ENCODE results near the gene ZFAND3.

Gene ZFAND3

GRCh38 chr6:38169221-38169976 lies 349.9 kb downstream of the ZFAND3 start:
- DNase-seq (ENCODE audit: low read depth, low spot score): no peak

DNA sequence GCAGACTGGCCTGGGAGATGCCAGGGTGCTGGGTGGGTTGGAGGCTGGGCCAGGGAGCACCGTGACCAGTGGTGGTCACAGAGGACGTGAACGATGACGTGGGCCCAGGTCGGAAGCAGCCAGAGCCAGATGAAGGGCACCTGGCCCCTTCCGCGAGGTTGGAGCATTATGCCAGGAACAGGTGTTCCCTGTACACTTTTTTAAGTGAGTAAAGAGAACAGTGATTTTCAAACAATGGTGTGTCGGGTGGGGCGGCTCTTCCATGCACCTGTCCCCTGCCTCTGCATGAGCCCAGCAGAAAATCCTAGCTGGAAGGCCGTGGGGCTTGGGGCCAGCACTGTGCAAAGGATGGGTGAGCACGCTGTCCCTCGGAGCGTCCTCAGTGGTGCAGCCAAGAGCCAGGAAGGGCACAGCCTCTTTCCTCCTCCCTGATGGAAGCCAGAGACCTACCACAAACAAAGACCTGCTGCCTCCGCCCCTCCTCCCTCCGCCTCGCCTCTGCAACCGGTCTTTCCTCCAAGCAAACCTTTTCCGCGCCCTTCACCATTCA lies 350.5 kb downstream of the ZFAND3 start:
- DNase-seq (ENCODE audit: low read depth, low spot score): no peak

GRCh38 chr6:38170666-38171355 lies 351.3 kb downstream of the ZFAND3 start:
- no peak for DNase-seq (ENCODE audit: low read depth, low spot score)

DNA sequence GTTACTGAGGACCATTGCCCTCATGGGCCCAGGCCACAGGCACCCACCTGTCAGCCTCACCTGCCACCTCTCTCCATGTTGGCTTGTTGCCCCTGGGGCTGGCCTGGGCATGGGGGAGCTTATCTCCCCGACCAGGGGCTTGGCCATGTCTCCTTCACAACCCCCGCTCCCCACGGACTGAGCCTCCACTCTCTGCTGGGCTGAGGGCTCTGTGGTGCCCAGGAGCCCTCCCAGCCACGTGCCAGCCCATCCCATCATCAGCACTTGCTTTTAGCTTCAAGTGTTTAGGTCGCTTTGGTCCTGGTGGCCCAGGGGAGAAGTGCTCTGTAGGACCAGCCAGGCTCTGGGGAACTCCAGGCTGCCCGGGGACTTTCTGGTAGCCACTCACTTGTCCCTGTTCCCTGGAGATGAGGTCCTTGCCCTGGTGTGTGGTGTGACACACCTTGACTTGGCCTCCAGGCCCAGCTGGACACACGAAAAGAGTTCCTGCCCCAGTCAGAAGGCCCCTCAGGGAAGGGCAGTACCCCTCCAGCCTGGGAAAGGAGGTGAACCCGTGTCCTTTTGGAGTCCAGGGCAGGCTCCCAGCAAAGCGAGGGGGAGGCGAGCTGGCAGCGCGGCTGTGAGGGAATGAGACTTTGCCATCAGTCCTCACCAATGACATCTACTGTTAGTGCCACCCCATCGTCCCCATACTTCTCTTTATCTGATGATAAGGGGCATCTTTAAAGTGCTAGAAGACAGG lies 352.6 kb downstream of the ZFAND3 start:
- DNase-seq (ENCODE audit: low read depth, low spot score): no peak

- no peak for DNase-seq (ENCODE audit: low read depth, low spot score)
Measured at GRCh38 chr6:38172739-38173410, 353.3 kb downstream of the ZFAND3 start.

GRCh38 chr6:38173909-38174308 lies 354.4 kb downstream of the ZFAND3 start:
- DNase-seq (ENCODE audit: low read depth, low spot score): no peak

GRCh38 chr6:38174315-38174714 lies 354.8 kb downstream of the ZFAND3 start:
- no peak for DNase-seq (ENCODE audit: low read depth, low spot score)

DNA sequence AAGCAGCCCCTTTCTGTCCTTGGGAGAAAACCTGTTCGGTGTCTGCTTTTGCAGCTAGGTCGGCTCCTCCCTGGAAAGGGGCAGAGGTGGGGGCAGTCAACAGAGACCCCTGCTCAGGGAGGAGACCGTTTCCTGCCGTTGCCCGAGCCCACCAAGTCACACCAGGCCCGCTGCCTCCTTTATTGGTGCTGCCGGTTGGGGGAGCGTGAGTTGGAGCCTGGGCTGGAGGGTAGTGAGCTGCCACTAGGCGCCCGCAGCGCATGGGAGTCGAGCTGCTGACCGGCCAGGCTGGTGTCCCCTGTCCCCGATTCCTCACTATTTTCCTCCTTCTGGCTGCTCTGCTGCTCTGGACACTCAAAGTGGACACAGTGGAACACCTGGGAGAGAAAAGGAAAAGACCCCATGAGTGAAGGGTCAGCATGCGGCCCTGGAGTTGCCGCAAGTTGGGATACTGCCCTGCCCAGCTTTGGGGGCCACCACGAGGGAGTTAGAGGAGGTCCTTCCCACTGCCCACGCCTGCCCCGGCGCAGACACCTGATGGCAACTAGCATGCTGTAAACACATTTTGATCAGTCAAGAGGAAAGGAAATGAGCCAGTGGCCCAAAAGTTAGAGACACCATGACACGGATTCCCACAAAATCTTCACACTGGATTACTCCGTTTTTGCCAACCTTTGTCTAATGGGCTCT lies 355.4 kb downstream of the ZFAND3 start:
- DNase-seq (ENCODE audit: low read depth, low spot score): no peak

GRCh38 chr6:38175786-38176185 lies 356.3 kb downstream of the ZFAND3 start:
- no peak for DNase-seq (ENCODE audit: low read depth, low spot score)

DNA sequence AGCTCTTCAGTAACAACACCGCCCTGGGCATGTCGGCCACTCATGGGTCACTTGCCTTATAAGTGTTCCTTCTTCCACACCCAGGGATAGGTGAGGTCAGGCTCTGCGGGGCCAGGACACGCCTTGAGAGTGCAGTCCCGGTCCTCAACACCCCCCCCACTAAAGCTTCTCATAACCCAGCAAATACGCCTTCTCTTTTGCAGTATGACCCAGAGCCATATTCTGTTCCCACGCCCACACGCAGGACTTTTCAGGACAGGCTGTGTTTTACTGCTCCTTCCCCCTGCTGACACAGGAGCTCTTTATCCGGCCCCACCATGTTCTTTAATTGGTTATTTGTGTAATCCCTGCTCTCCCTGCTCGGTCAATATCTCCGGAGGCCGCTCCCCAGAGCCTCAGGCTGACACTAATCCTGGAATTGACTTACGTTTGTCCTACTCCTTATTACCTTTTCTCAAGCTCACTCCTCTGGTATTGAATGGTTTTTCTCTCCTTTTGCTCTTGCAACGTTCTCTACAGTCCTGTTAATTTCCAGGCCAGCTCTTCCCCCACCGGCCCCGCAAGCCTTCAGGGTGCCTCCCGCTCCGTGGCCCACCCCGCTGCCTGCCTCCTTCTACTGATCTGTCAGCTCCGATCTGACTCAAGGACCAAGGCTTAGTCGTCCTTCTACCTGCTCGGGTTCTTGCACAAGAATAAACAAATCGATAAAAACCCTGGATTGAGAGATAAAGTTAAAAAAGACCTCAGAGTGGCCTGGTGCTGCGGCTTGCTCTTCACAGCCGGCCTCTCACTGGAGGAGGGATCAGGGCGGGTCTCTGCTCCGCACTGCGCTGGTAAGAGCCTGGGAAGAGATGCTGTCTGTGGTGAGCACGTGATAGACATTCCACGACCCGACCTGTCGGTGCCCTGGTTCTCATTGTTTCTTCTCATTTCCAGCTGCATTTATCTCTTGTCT lies 357.5 kb downstream of the ZFAND3 start:
- no peak for DNase-seq (ENCODE audit: low read depth, low spot score)

DNA sequence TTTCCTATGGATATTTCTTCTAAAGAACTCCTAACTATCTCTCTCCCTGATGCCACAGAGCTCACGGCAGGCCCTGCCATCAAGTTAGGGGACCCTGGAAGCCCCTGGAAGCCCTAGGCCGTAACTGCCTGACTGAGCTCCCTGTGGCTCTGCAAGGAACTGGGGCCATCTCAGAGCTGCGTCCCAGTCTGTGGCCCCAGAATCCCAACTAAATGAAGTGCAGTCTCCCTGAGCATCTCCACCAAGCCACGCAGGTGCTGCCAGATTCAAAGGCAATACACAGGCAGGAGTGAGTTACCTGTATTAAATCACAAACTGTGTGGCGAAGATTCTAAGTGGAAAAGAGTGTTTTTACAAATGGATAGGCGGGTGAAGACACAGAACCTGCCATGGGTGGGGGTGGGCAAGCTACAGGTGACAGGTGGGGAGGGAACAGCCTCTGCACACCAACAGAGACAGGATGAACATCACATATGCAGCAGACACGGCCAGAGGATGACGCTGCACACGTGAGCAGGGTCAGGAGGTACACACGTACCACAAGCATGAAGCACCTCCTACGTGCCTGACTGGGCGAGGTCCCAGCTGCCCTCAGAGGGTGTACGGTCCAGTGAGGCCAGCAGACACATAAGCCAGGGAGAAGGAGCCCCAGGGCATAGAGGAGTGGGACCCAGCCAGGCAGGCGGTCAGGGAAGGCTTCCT lies 358.5 kb downstream of the ZFAND3 start:
- DNase-seq (ENCODE audit: low read depth, low spot score): no peak

DNA sequence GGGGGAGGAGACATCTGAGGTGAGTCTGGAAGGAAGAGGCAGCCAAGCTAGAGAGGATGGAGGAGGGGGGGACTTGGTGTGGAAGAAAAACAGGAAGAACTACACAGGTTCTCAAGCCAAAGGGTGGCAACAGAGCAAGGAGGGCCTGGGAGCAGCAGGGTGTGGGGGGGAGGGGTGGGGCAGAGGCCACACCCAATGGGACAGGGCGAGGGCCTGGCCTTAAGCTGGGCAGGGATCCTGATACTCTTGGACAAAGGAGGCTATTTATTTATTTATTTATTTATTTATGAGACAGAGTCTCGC lies 359.0 kb downstream of the ZFAND3 start:
- DNase-seq (ENCODE audit: low read depth, low spot score): no peak

- no peak for DNase-seq (ENCODE audit: low read depth, low spot score)
Measured at GRCh38 chr6:38179300-38179699, 359.8 kb downstream of the ZFAND3 start.

DNA sequence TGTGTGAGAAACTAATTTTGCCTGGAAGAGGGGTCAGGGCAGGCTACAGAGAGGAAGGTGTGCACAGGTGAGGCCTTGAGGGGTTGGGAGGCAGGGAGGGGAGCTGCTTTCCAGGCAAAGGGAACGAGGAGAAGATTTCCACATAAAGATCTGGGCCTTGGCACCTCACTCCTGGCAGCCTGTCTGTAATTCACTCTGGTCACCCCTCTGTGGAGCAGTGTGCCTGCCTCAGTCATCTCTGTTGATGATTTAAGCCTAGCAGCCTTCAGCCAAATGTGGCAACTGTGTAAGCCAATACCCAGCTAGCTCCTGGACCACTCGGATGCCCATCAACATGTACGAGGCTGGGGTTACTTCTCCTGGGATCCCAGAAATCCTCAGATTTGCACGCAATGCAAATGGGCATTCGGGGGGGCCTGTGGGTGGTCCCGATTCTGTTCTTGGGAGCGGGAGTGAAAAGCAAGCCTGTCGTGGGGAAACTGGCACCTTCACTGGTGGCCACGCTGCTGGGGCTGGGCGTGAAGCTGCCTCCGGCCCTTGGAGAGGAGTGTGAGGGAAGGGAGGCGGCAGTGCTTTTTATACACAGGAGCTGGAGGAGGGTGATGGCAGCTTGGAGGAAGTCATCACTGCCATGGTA lies 360.4 kb downstream of the ZFAND3 start:
- no peak for DNase-seq (ENCODE audit: low read depth, low spot score)

DNA sequence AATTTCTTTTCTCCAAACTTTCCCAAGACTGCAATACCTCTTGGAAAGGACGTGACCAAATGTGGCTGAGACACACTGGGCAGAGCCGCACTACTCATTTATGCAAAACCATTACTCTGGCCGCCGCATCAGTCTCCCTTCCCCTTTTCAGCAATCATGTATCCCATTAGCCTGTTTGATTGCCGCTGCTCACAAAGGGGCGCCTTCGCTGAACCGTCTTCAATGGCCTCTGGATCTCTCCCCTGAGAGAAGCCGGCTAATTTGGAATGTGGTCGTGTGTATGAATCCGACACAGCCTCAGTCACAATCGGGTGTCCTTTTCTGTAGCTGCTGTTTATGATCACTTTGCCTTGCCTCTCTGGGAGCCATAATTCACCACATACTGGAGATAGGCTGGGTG lies 361.1 kb downstream of the ZFAND3 start:
- no peak for DNase-seq (ENCODE audit: low read depth, low spot score)

- no peak for DNase-seq (ENCODE audit: low read depth, low spot score)
Measured at GRCh38 chr6:38182426-38182825, 362.9 kb downstream of the ZFAND3 start.

DNA sequence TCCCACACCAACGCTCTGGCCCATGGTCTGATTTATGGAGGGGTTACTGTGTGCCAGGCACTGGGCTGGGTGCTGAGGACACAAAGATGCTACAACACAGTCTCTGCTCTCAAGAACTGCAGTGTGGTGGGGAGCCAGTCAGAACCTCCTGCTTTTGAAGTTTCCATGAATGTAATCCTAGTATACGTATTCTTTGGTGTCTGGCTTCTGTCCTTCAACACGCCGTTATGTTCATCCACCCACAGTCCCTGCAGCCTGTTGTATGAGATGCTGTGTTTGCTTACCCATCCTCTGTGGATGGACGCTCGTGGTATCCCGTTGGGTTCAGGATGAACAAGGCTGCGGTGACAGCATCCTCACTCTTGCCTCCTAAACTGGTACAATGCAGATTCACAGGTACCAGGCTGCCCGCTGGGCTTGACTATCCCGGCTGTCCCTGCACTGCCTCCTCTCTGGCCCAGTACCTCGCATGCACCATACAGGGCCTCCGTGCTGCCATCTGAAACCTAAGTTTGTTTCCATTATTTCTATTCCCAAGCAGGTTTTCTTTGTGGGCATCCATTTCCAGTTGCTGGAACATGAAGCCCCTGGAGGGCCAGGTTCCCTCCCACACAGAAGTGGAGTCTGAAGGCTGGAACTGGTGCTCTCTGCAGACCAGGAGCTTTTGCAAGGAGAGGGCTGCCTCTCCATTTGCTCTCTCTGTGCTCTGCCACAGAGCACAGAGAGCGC lies 364.5 kb downstream of the ZFAND3 start:
- DNase-seq (ENCODE audit: low read depth, low spot score): no peak

DNA sequence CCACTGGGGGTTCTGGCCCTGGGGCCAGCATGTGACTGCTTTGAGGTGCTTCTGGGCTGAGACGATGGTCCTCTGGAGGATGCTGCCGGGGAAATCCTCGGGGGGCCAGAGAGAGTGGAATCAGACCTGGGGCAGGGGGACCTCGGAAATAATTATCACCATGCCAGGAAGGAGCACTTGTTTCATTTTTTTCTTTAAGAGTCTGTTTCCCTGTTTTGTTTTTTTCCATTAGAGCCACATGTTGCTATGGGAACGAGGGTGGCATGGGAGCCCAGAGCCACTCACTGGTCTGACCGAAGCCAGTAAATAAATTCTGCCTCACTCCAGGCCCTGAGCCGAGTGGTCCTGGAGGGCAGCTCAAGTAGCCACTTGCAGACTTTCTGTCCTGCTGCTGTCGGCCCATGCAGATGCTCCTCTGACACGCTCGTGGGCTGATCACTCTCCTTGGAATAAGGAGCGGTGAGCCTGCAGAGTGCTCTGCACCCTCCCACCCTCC lies 365.1 kb downstream of the ZFAND3 start:
- DNase-seq (ENCODE audit: low read depth, low spot score): no peak
